H1 (cell line): ENCODE data around the gene SLC27A2. TPM values are rescaled to one million over a fixed set of nuclear protein-coding genes. Genes with fewer than 3 reads are reported as not detected.

ENCODE experiments used
- CTCF ChIA-PET: fragments of 300-600 bp; sonication (Branson Sonifier 250); formaldehyde crosslinking; loops from one replicate; lab custom pipeline; 2021; ENCODE audit not compliant: partially characterized antibody; lab: Charles Lee
- POLR2A ChIA-PET: fragments of 300-600 bp; sonication (Branson Sonifier 250); formaldehyde crosslinking; loops from one replicate; lab custom pipeline; 2021; ENCODE audit warnings: inconsistent platforms; ENCODE audit not compliant: partially characterized antibody; lab: Charles Lee
- DNase-seq, 2 experiments: peaks; one replicate each; pipeline versions ENCODE4 v3.0.0 to v3.0.0-alpha.2; 2010 to 2022; ENCODE audit warnings: low spot score in 2 of 2, low read depth in 1 of 2, mixed read lengths in 1 of 2
- FAIRE-seq: peaks from 2 replicates; lab custom pipeline; 2011; peaks lifted over from hg19 to GRCh38; lab: Jason Lieb, UNC
- H2AFZ ChIP-seq: 2 replicates; pipeline ENCODE4 v1.8.1; 2012; ENCODE audit warnings: low read length, inconsistent platforms
- H2AK5ac ChIP-seq: 2 replicates; pipeline ENCODE4 v1.6.1; 2013; ENCODE audit warnings: low read depth, low read length
- H2BK120ac ChIP-seq: replicated peaks from 2 replicates; pipeline ENCODE3; 2013; ENCODE audit warnings: low read depth, low read length, inconsistent platforms
- H2BK12ac ChIP-seq: 2 replicates; pipeline ENCODE4 v1.6.1; 2013; ENCODE audit warnings: low read depth, low read length
- H2BK15ac ChIP-seq: 2 replicates; pipeline ENCODE4 v1.6.1; 2013; ENCODE audit warnings: low read length
- H2BK20ac ChIP-seq: 2 replicates; pipeline ENCODE4 v1.6.1; 2013; ENCODE audit warnings: low read length
- H2BK5ac ChIP-seq: 2 replicates; pipeline ENCODE4 v1.6.1; 2013; ENCODE audit warnings: low read depth, low read length
- H3K14ac ChIP-seq: 2 replicates; pipeline ENCODE4 v1.6.1; 2013; ENCODE audit warnings: inconsistent platforms; ENCODE audit not compliant: insufficient read length
- H3K18ac ChIP-seq: 2 replicates; pipeline ENCODE4 v1.6.1; 2013; ENCODE audit warnings: low read length; ENCODE audit errors: extremely low read depth
- H3K23ac ChIP-seq: 2 replicates; pipeline ENCODE4 v1.6.1; 2013; ENCODE audit warnings: inconsistent platforms; ENCODE audit not compliant: insufficient read length
- H3K23me2 ChIP-seq: 2 replicates; pipeline ENCODE4 v1.6.1; 2013; ENCODE audit warnings: low read depth, low read length
- H3K27ac ChIP-seq: 2 replicates; pipeline ENCODE4 v1.6.1; 2011; ENCODE audit warnings: low read depth, low read length, inconsistent platforms
- H3K27me3 ChIP-seq, 4 experiments: replicated peaks in 1 of 4; 1 replicate in 1 of 4; 2 replicates in 3 of 4; pipeline versions ENCODE4 v1.6.1 to v1.8.1; 2011 to 2013; ENCODE audit warnings: low read length in 3 of 4, mild to moderate bottlenecking in 3 of 4, inconsistent platforms in 2 of 4, mixed read lengths in 2 of 4, moderate library complexity in 1 of 4; ENCODE audit not compliant: control insufficient read depth in 3 of 4, insufficient read depth in 3 of 4; ENCODE audit errors: extremely low read depth in 1 of 4
- H3K36me3 ChIP-seq, 4 experiments: 2 replicates each; pipeline versions ENCODE4 v1.6.1 to v1.8.1; 2011 to 2013; ENCODE audit warnings: mild to moderate bottlenecking in 4 of 4, low read length in 3 of 4, moderate library complexity in 2 of 4, control low read depth in 1 of 4, inconsistent platforms in 1 of 4; ENCODE audit not compliant: insufficient read depth in 4 of 4, control insufficient read depth in 2 of 4
- H3K4ac ChIP-seq: replicated peaks from 2 replicates; pipeline ENCODE3; 2013; ENCODE audit warnings: low read length, low read depth, mixed read lengths, inconsistent platforms; ENCODE audit not compliant: insufficient read length
- H3K4me1 ChIP-seq, 4 experiments: replicated peaks in 1 of 4; 1 replicate in 1 of 4; 2 replicates in 3 of 4; pipeline versions ENCODE4 v1.6.1 to v1.8.1; 2011 to 2013; ENCODE audit warnings: low read length in 3 of 4, inconsistent platforms in 2 of 4, mixed read lengths in 1 of 4; ENCODE audit not compliant: insufficient read depth in 4 of 4, control insufficient read depth in 3 of 4
- H3K4me2 ChIP-seq, 2 experiments: 2 replicates each; pipeline versions ENCODE4 v1.6.1 to v1.8.1; 2011 to 2013; ENCODE audit warnings: low read depth in 2 of 2, low read length in 2 of 2, control low read depth in 1 of 2, inconsistent platforms in 1 of 2, mild to moderate bottlenecking in 1 of 2; ENCODE audit not compliant: insufficient read depth in 1 of 2
- H3K4me3 ChIP-seq, 4 experiments: fragments of 200-600, 300-600 bp in 1 of 4; sonication (generic), shearing (Covaris generic), sonication (Bioruptor Twin) in 1 of 4; 2 replicates each; pipeline versions ENCODE4 v1.5.1 to v1.8.1; 2011 to 2016; ENCODE audit warnings: low read length in 4 of 4, low read depth in 3 of 4, control low read depth in 2 of 4, inconsistent platforms in 2 of 4, mild to moderate bottlenecking in 2 of 4, mixed read lengths in 1 of 4, moderate library complexity in 1 of 4; ENCODE audit not compliant: insufficient read depth in 2 of 4; ENCODE audit errors: extremely low read depth in 1 of 4
- H3K56ac ChIP-seq: replicated peaks from 2 replicates; pipeline ENCODE3; 2013; ENCODE audit warnings: low read depth, mild to moderate bottlenecking, mixed read lengths, low read length, inconsistent platforms; ENCODE audit not compliant: insufficient read length
- H3K79me1 ChIP-seq: 2 replicates; pipeline ENCODE4 v1.6.1; 2013; ENCODE audit warnings: low read depth, low read length, control low read depth
- H3K79me2 ChIP-seq, 2 experiments: 2 replicates each; pipeline versions ENCODE4 v1.6.1 to v1.8.1; 2012 to 2013; ENCODE audit warnings: low read length in 2 of 2, mild to moderate bottlenecking in 2 of 2, inconsistent platforms in 1 of 2; ENCODE audit not compliant: insufficient read depth in 2 of 2, control insufficient read depth in 1 of 2
- H3K9ac ChIP-seq, 4 experiments: replicated peaks in 1 of 4; 1 replicate in 1 of 4; 2 replicates in 3 of 4; pipeline versions ENCODE4 v1.6.1 to v1.8.1; 2011 to 2013; ENCODE audit warnings: low read depth in 3 of 4, low read length in 3 of 4, control low read depth in 2 of 4, mild to moderate bottlenecking in 2 of 4, moderate library complexity in 2 of 4, inconsistent platforms in 1 of 4; ENCODE audit errors: extremely low read depth in 1 of 4
- H3K9me3 ChIP-seq, 2 experiments: 2 replicates each; pipeline versions ENCODE4 v1.6.1 to v1.8.1; 2012 to 2013; ENCODE audit warnings: mild to moderate bottlenecking in 2 of 2, moderate library complexity in 2 of 2, control low read depth in 1 of 2, inconsistent platforms in 1 of 2, low read depth in 1 of 2, low read length in 1 of 2, mixed read lengths in 1 of 2; ENCODE audit not compliant: insufficient read depth in 2 of 2
- H4K20me1 ChIP-seq, 2 experiments: replicated peaks in 1 of 2; 2 replicates each; pipeline versions ENCODE3 to v1.8.1; 2011 to 2013; ENCODE audit warnings: inconsistent platforms in 2 of 2, low read length in 2 of 2, mild to moderate bottlenecking in 1 of 2; ENCODE audit not compliant: insufficient read depth in 2 of 2, control insufficient read depth in 1 of 2
- H4K5ac ChIP-seq: 2 replicates; pipeline ENCODE4 v1.6.1; 2013; ENCODE audit warnings: low read length, low read depth, mixed read lengths, inconsistent platforms; ENCODE audit not compliant: insufficient read length
- H4K8ac ChIP-seq: 2 replicates; pipeline ENCODE4 v1.8.0; 2013; ENCODE audit warnings: mild to moderate bottlenecking, moderate library complexity, low read length, inconsistent platforms; ENCODE audit not compliant: insufficient read depth; ENCODE audit errors: extremely low read depth
- H4K91ac ChIP-seq: replicated peaks from 2 replicates; pipeline ENCODE3; 2013; ENCODE audit warnings: low read length, mixed read lengths, inconsistent platforms; ENCODE audit not compliant: insufficient read length
- TAF7 ChIP-seq: optimal IDR thresholded peaks from 2 replicates; pipeline ENCODE3; 2011; ENCODE audit warnings: low read depth, mild to moderate bottlenecking, inconsistent platforms, low read length, moderate library complexity, borderline replicate concordance
- WGBS, 2 experiments: shearing (Covaris generic) in 1 of 2; methylation state at CpG; one replicate each; pipeline versions ENCODE4 v1.1.6 to v1.1.7; 2013 to 2015; ENCODE audit warnings: low lambda C conversion rate in 2 of 2, mixed read lengths in 2 of 2, inconsistent platforms in 1 of 2, low coverage in 1 of 2, missing lambda C conversion rate in 1 of 2; ENCODE audit not compliant: insufficient replicate concordance in 2 of 2, insufficient coverage in 1 of 2, insufficient read length in 1 of 2; ENCODE audit errors: extremely low coverage in 1 of 2, missing lambda C conversion rate in 1 of 2; 5-methylcytosine and 5-hydroxymethylcytosine counted together
- polyA plus RNA-seq, 7 experiments: library from polyadenylated mRNA; depleted of rRNA in 3 of 7; stranded (reverse) in 5 of 7; unstranded in 2 of 7; fragments of >200 nt in 5 of 7; fragments of 200-250 nt in 2 of 7; gene quantifications; 1 replicate in 5 of 7; 2 replicates in 1 of 7; 4 replicates in 1 of 7; pipeline versions ENCODE4 v1.2.1 to v1.2.3, GENCODE V29; 2011 to 2013; ENCODE audit warnings: missing spikeins in 2 of 7, mixed read lengths in 2 of 7
- total RNA-seq: library from RNA; stranded (reverse); fragmentation: NEBNext Ultra II Directional; extraction: Animal tissue kit (Norgen Biotek cat#: 25700); gene quantifications from 2 replicates; pipeline ENCODE4 v1.2.1, GENCODE V29; 2021

The SLC27A2 gene
- total and polyA plus RNA-seq, 2 of the 8 experiments (the other 6 are each of a cell fraction or from before 2014, with no cell fraction given) = 5.6 to 5.8 TPM

GRCh38 chr15:50277370-50277769 lies 95.4 kb downstream of the SLC27A2 start:
- DNase-seq (no peak), FAIRE-seq (no peak)
- no peak overlapping the region for H3K56ac ChIP-seq
- no peaks in the 10 kb centered on the region for H3K27me3 ChIP-seq
- H2AFZ ChIP-seq = no peak overlapping the region
- no peaks in the 10 kb centered on the region for H3K9me3 ChIP-seq
- H3K23ac ChIP-seq = no peak overlapping the region
- no peak overlapping the region for H2BK120ac ChIP-seq
- no peaks in the 10 kb centered on the region; the same call in 1 of the 2 replicates for H3K23me2 ChIP-seq
- no peak overlapping the region for H3K4ac ChIP-seq
- H2BK20ac ChIP-seq = no peak overlapping the region
- no peak overlapping the region for H3K4me3 ChIP-seq
- H2AK5ac ChIP-seq = no peak overlapping the region
- H4K8ac ChIP-seq = no peak overlapping the region
- H2BK15ac ChIP-seq = no peak overlapping the region
- H4K5ac ChIP-seq = no peak overlapping the region
- no peak overlapping the region for H2BK12ac ChIP-seq
- no peaks in the 10 kb centered on the region for H3K79me2 ChIP-seq
- POLR2A ChIA-PET = no interaction called here
- no peaks in the 10 kb centered on the region for H3K79me1 ChIP-seq
- CTCF ChIA-PET = no interaction called here
- no peaks in the 10 kb centered on the region for H4K20me1 ChIP-seq
- H3K4me1 ChIP-seq = no peaks in the 10 kb centered on the region
- H3K18ac ChIP-seq = no peak overlapping the region
- H3K4me2 ChIP-seq = no peak overlapping the region
- no peak overlapping the region for H2BK5ac ChIP-seq
- H4K91ac ChIP-seq = no peak overlapping the region
- no peak overlapping the region for H3K14ac ChIP-seq
- no peak overlapping the region for H3K27ac ChIP-seq
- no peak overlapping the region for H3K9ac ChIP-seq
- 96% methylated on average over 1 of the region's 1 CpG; no CpG with 5 or more reads in 1 of the 2 experiments for WGBS, 2 experiments
- H3K36me3 ChIP-seq = peaks cover 0 to 2% (median 0%) of the 10 kb centered on the region in 4 experiments; a peak in 1 of 8 replicates
- no peak for TF ChIP-seq TAF7
